IMR-90 (cell line): ENCODE data around the gene ERAP2. TPM values are rescaled to one million over a fixed set of nuclear protein-coding genes. Genes with fewer than 3 reads are reported as not detected.

Experiments
- ATAC-seq: fragments of 200-7000 bp; cut with Tn5 transposase; 2 replicates; pipeline ENCODE4 v1.9.1; 2020; ENCODE audit warnings: low read depth, mild to moderate bottlenecking, moderate library complexity
- BruUV-seq: library from RNA; stranded (reverse); fragments of 400-500 nt; replicated peaks from 2 replicates; lab custom pipeline; 2021; lab: Mats Ljungman, UMichigan
- CTCF ChIA-PET: fragments of 300-600 bp; formaldehyde crosslinking; extraction: SDS; loops from one replicate; lab custom pipeline; 2021; ENCODE audit warnings: antibody characterized with exemption; lab: Yijun Ruan, JAX
- POLR2A ChIA-PET: fragments of 300-600 bp; sonication (Branson Sonifier 250); formaldehyde crosslinking; loops from one replicate; lab custom pipeline; 2022; ENCODE audit warnings: antibody characterized with exemption; ENCODE audit not compliant: unreplicated experiment; lab: Charles Lee
- DNase-seq: peaks from one replicate; pipeline ENCODE4 v3.0.0; 2013
- H2AFZ ChIP-seq: replicated peaks from 2 replicates; pipeline ENCODE3; 2013; ENCODE audit warnings: low read length, mild to moderate bottlenecking; ENCODE audit not compliant: poor library complexity
- H2AK5ac ChIP-seq: 2 replicates; pipeline ENCODE4 v1.6.1; 2013; ENCODE audit warnings: low read depth, low read length, inconsistent platforms
- H2AK9ac ChIP-seq: replicated peaks from 2 replicates; pipeline ENCODE3; 2013; ENCODE audit warnings: mild to moderate bottlenecking, low read depth, low read length, moderate library complexity; ENCODE audit not compliant: poor library complexity
- H2BK120ac ChIP-seq: 2 replicates; pipeline ENCODE4 v1.6.1; 2013; ENCODE audit warnings: low read depth, low read length, inconsistent platforms
- H2BK15ac ChIP-seq: 3 replicates; pipeline ENCODE4 v1.6.1; 2013; ENCODE audit warnings: low read depth, low read length, inconsistent platforms
- H2BK20ac ChIP-seq: 2 replicates; pipeline ENCODE4 v1.6.1; 2013; ENCODE audit warnings: low read depth, mild to moderate bottlenecking, inconsistent platforms, low read length, moderate library complexity
- H2BK5ac ChIP-seq: 2 replicates; pipeline ENCODE4 v1.6.1; 2013; ENCODE audit warnings: mild to moderate bottlenecking, low read depth, low read length, inconsistent platforms; ENCODE audit not compliant: poor library complexity, severe bottlenecking
- H3K14ac ChIP-seq: replicated peaks from 2 replicates; pipeline ENCODE4 v1.6.1; 2013; ENCODE audit warnings: low read depth, low read length, inconsistent platforms
- H3K18ac ChIP-seq: 2 replicates; pipeline ENCODE4 v1.6.1; 2013; ENCODE audit warnings: low read depth, low read length, control low read depth
- H3K23ac ChIP-seq: 2 replicates; pipeline ENCODE4 v1.6.1; 2013; ENCODE audit warnings: low read depth, low read length, inconsistent platforms
- H3K27ac ChIP-seq: 2 replicates; pipeline ENCODE4 v1.5.1; 2013; ENCODE audit warnings: mild to moderate bottlenecking, control low read depth, low read length; ENCODE audit not compliant: insufficient read depth
- H3K27me3 ChIP-seq: 2 replicates; pipeline ENCODE4 v1.6.1; 2013; ENCODE audit warnings: low read length; ENCODE audit not compliant: control insufficient read depth, insufficient read depth
- H3K36me3 ChIP-seq: 2 replicates; pipeline ENCODE4 v1.6.1; 2013; ENCODE audit warnings: low read length, mixed read lengths; ENCODE audit not compliant: control insufficient read depth, insufficient read depth
- H3K4ac ChIP-seq: 2 replicates; pipeline ENCODE4 v1.6.1; 2013; ENCODE audit warnings: low read depth, low read length, inconsistent platforms
- H3K4me1 ChIP-seq: 2 replicates; pipeline ENCODE4 v1.6.1; 2013; ENCODE audit warnings: low read length, mixed read lengths; ENCODE audit not compliant: control insufficient read depth, insufficient read depth
- H3K4me2 ChIP-seq: 2 replicates; pipeline ENCODE4 v1.6.1; 2013; ENCODE audit warnings: low read depth, mild to moderate bottlenecking, control low read depth, low read length, moderate library complexity
- H3K4me3 ChIP-seq: 2 replicates; pipeline ENCODE4 v1.5.1; 2013; ENCODE audit warnings: low read depth, mild to moderate bottlenecking, control low read depth, low read length, moderate library complexity; ENCODE audit not compliant: insufficient read depth
- H3K56ac ChIP-seq: 2 replicates; pipeline ENCODE4 v1.6.1; 2013; ENCODE audit warnings: low read length, inconsistent platforms; ENCODE audit not compliant: insufficient read depth; ENCODE audit errors: extremely low read depth
- H3K79me1 ChIP-seq, 2 experiments: 2 replicates each; pipeline ENCODE4 v1.6.1; 2013; ENCODE audit warnings: low read length in 2 of 2, inconsistent platforms in 1 of 2, low read depth in 1 of 2
- H3K9ac ChIP-seq: 2 replicates; pipeline ENCODE4 v1.6.1; 2013; ENCODE audit warnings: low read depth, low read length, control low read depth
- H3K9me1 ChIP-seq: 2 replicates; pipeline ENCODE4 v1.6.1; 2013; ENCODE audit warnings: low read length, inconsistent platforms; ENCODE audit not compliant: insufficient read depth
- H3K9me3 ChIP-seq: 2 replicates; pipeline ENCODE4 v1.6.1; 2013; ENCODE audit warnings: low read length; ENCODE audit not compliant: control insufficient read depth, insufficient read depth
- H4K20me1 ChIP-seq: 2 replicates; pipeline ENCODE4 v1.6.1; 2013; ENCODE audit warnings: low read length, inconsistent platforms; ENCODE audit not compliant: insufficient read depth
- H4K5ac ChIP-seq: 2 replicates; pipeline ENCODE4 v1.6.1; 2013; ENCODE audit warnings: mild to moderate bottlenecking, low read depth, low read length, control low read depth
- H4K8ac ChIP-seq, 2 experiments: 2 replicates each; pipeline ENCODE4 v1.6.1; 2013; ENCODE audit warnings: low read depth in 2 of 2, low read length in 2 of 2, control low read depth in 1 of 2, inconsistent platforms in 1 of 2
- H4K91ac ChIP-seq: 2 replicates; pipeline ENCODE4 v1.6.1; 2013; ENCODE audit warnings: low read depth, low read length, inconsistent platforms; ENCODE audit not compliant: insufficient read depth
- CEBPB ChIP-seq: IDR thresholded peaks from 2 replicates; pipeline ENCODE4 v1.6.1; 2012; ENCODE audit warnings: low read depth, low read length, improper control_type of control experiment
- MXI1 ChIP-seq: IDR thresholded peaks from 2 replicates; pipeline ENCODE4 v1.6.1; 2012; ENCODE audit warnings: low read depth, mild to moderate bottlenecking, low read length, moderate library complexity, borderline replicate concordance
- RAD21 ChIP-seq: IDR thresholded peaks from 2 replicates; pipeline ENCODE4 v1.6.1; 2012; ENCODE audit warnings: low read length, improper control_type of control experiment
- SMC3 ChIP-seq: fragments of 150-350 bp; IDR thresholded peaks from 2 replicates; pipeline ENCODE4 v1.6.1; 2016; ENCODE audit warnings: low read depth, mild to moderate bottlenecking, antibody characterized with exemption, low read length, moderate library complexity
- USF2 ChIP-seq: fragments of 150-350 bp; IDR thresholded peaks from 2 replicates; pipeline ENCODE4 v1.6.1; 2017; ENCODE audit warnings: mild to moderate bottlenecking, antibody characterized with exemption, low read length, low read depth
- WGBS, 2 experiments: methylation state at CpG; one replicate each; pipeline versions ENCODE4 v1.1.5 to v1.1.7; 2013; ENCODE audit warnings: missing lambda C conversion rate in 2 of 2; ENCODE audit not compliant: insufficient read length in 1 of 2; ENCODE audit errors: extremely low coverage in 2 of 2; 5-methylcytosine and 5-hydroxymethylcytosine counted together
- dilution Hi-C: fragments of 300-500 bp; cut with HindIII; formaldehyde crosslinking; loops from one replicate; pipeline ENCODE4 v1.14.3; 2018; ENCODE audit warnings: low sequenced_read_pairs; ENCODE audit not compliant: unreplicated experiment
- in situ Hi-C: fragments of 300-500 bp; cut with MboI; formaldehyde crosslinking; loops from 3 replicates; pipeline ENCODE4 v1.14.3; 2019; ENCODE audit warnings: low sequenced_read_pairs, inconsistent platforms, mixed read lengths
- intact Hi-C: fragments of 100-400 bp; cut with micrococcal nuclease; formaldehyde crosslinking; loops from 2 replicates; pipeline ENCODE4 v1.10.0; 2022
- polyA plus RNA-seq, 3 experiments: library from polyadenylated mRNA; depleted of rRNA; stranded (reverse); fragments of >200 nt; gene quantifications; 2 replicates each; pipeline ENCODE4 v1.2.3, GENCODE V29; 2012; ENCODE audit warnings: low replicate concordance in 1 of 3
- total RNA-seq: library from RNA; depleted of rRNA; stranded (reverse); fragments of >200 nt; gene quantifications from 2 replicates; pipeline ENCODE4 v1.2.3, GENCODE V29; 2012

The ERAP2 gene
- total and polyA plus RNA-seq, 2 of the 4 experiments (the other 2 are of a cell fraction): 10.6 to 21.3 TPM

GRCh38 chr5:96962540-96962991 is 86.3 kb downstream of the ERAP2 start:
- H4K8ac ChIP-seq: no peak overlapping the region
- H2AK9ac ChIP-seq: no peak overlapping the region
- no peak overlapping the region for H2BK5ac ChIP-seq
- no peak overlapping the region for H4K91ac ChIP-seq
- H2BK15ac ChIP-seq: no peak overlapping the region
- TF ChIP-seq RAD21 (no peak), MXI1 (no peak), CEBPB (no peak), SMC3 (no peak), USF2 (no peak)
- no peak overlapping the region for H2BK20ac ChIP-seq
- dilution Hi-C loops: no loop called here
- no peaks in the 10 kb centered on the region for H3K9me3 ChIP-seq
- no peak overlapping the region for H3K4me3 ChIP-seq
- H3K9me1 ChIP-seq: 0 out of 2 replicates have a peak, but pooled peaks cover 4% of the 10 kb centered on the region
- no peak overlapping the region for H3K4me2 ChIP-seq
- no peak overlapping the region for H2AFZ ChIP-seq
- DNase-seq: no peak
- H2AK5ac ChIP-seq: peak overlapping the region; percentile 15; the same call in 1 of the 2 replicates
- peaks cover 16 to 39% of the 10 kb centered on the region in 2 experiments; a peak in 3 of 4 replicates for H3K79me1 ChIP-seq
- ChIA-PET POLR2A (no interaction called here), CTCF (interaction anchor here (0.7 to 1.4 kb wide), 2 partner anchors 23 to 201 kb away, joined by 3 to 4 read pairs; no protein-coding TSS in a partner anchor)
- no peaks in the 10 kb centered on the region for H3K27me3 ChIP-seq
- BruUV-seq: no TSS peak
- H3K9ac ChIP-seq: no peak overlapping the region
- H3K4me1 ChIP-seq: 0 out of 2 replicates have a peak, but pooled peaks cover 2% of the 10 kb centered on the region
- no peak overlapping the region for H3K27ac ChIP-seq
- no peak for ATAC-seq
- no peak overlapping the region; the same call in 1 of the 2 replicates for H2BK120ac ChIP-seq
- H3K18ac ChIP-seq: no peak overlapping the region
- in situ Hi-C loops: no loop called here
- peak overlapping the region; percentile 54 for H3K23ac ChIP-seq
- H4K5ac ChIP-seq: no peak overlapping the region
- no CpG with 5 or more reads among the region's 4 CpGs for WGBS, 2 experiments
- H3K14ac ChIP-seq: peak overlapping the region; percentile 56; the same call in 1 of the 2 replicates
- H3K36me3 ChIP-seq: no peaks in the 10 kb centered on the region
- intact Hi-C loops: no loop called here
- no peaks in the 10 kb centered on the region for H4K20me1 ChIP-seq
- peak overlapping the region; percentile 60; the same call in 1 of the 2 replicates for H3K4ac ChIP-seq
- no peak overlapping the region for H3K56ac ChIP-seq
